ENCODE measurements around the gene PGM2.
"Not testable (repeated sequence)": the region's sequence is repeated elsewhere in the genome, so short reads cannot be mapped to it uniquely, and the experiment has no call there.

The PGM2 gene

DNA sequence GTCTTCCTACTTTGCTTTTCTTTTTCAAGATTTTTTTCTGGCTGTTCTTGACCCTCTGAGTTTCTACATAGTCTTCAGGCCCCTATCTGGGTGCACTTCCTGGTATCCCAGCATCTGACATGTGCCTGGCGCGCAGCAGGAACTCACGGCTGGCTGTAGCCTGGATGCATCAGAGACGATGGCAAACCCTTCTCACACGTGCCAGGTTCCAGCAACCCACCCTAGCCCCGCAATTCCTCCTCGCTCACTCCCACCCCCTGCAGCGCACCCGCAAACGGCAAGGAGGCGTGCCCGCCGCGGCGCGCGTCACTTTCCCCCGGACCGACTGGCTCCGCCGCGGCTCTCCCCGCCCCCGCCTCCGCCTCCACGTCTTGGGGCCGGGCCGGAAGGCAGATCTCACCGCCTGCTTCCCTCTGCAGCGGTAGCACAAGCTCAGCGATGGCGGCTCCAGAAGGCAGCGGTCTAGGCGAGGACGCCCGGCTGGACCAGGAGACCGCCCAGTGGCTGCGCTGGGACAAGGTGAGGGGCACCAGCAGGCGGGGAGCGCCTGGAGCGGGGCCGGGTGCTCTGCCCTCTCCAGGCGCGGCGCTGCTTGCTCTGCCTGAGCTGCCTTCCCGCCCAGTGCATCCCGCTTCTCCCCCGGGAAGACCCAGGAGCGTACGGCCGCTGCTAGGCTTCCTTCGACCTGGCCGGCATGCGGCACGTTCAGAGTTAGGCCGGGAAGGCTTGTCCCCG, at the start of gene PGM2:
PGM2 (plus strand) TSS at position 392 of the 735 bp plus-strand sequence; CDS start at position 439, 47 bp downstream.
- no peak for FAIRE-seq

DNA sequence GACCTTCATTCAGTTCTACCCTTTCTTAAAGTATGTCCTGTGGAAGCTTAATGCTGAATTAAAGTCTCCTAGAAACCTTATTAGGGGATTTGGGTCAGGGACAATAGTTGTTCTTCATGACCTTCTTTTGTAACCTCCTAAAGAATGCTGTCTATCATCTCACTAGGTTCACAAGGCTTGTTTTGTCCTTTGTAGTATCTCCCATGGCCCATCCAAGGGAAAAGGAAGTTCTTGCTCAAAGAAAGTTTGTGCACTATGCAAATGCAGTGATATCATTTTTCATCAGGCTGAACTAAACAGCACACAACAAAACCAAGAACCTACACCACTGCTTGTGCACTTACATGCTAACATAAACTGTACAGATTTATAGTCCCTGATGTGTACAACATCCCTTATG, 46.6 kb upstream of the PGM2 start:
- no peak for FAIRE-seq

DNA sequence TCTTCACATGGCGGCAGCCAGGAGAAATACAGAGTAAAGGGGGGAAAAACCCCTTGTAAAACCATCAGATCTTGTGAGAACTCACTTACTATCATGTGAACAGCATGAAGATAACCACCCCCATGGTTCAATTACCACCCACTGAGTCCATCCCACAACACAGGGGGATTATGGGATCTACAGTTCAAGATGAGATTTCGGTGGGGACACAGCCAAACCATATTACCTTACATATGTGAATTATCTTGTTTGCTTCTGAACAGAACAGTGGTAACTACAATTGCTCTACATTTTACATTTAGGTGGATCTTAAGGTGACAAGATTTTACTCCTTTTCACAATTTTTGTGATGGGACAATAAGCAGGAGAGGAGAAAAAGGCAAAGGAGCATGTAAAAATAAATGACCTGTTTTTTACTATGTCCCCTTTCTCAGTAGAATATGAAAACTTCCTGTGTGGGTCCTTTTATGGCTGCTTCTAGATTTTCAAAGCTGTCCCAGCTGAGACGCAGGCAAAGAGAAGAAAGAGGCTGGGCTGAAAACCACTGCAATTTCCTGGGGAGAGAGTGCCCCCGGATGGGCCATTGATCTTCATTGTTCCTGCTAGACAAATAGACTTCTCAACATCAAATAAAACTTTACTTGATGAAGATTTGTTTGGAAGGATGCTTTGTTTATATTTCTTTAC, 45.9 kb upstream of the PGM2 start:
- no peak for FAIRE-seq

DNA sequence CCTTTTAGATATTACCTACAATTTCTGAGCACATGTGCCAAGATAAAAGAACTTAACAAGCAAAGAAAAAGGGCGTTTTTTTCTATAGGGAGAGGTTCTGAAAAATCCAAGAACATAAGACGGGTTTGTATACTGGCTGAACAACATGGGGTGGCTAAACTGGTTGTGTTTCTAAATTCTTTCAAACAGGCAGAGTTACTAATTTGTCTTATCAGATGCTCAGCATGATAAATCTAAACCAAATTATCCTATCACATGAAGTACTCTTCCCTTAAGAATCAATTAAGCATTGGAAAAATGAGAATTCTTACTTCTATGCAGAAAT, 45.4 kb upstream of the PGM2 start:
- no peak for FAIRE-seq

DNA sequence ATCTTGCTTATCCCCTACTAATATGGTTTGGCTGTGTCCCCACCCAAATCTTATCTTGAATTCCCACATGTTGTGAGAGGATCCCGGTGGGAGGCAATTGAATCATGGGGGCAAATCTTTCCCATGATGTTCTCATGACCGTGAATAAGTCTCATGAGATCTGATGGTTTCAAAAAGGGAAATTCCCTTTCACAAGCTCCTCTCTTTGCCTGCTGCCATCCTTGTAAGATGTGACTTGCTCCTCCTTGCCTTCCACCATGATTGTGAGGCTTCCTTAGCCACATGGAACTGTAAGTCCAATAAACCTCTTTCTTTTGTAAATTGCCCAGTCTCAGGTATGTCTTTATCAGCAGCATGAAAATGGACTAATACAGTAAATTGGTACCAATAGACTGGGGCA, 40.2 kb upstream of the PGM2 start:
- FAIRE-seq, result not testable (repeated sequence)

DNA sequence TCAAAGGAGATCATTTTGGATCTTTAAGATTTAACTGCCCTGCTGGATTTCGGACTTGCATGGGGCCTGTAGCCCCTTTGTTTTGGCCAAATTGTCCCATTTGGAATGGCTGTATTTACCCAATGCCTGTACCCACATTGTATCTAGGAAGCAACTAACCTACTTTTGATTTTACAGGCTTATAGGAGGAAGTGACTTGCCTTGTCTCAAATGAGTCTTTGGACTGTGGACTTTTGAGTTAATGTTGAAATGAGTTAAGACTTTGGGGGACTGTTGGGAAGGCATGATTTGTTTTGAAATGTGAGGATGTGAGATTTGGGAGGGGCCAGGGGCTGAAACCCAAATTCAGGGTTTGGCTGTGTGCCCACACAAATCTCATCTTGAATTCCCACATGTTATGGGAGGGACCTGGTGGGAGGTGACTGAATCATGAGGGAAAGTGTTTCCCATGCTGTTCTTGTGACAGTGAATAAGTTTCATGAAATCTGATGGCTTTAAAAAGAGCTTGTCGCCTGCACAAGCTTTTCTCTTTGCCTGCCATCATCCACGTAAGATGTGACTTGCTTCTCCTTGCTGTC, 38.5 kb upstream of the PGM2 start:
- not testable (repeated sequence) for FAIRE-seq

DNA sequence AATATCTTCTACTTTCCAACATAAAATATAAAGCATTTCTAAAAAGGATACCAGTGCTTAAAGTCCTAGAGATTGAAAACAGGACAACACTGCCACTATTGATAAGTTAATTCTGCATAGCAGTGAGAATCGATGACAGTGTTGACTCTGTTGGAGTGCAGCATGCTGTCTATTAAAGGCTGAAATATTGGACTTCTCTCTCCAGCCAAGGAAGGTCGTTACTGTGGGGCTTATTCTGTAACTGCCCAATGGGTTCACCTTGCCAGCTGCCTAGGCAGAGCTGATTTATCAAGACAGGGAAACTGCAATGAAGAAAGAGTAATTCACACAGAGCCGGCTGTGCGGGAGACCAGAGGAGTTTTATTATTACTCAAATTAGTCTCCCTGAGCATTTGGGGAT, 37.7 kb upstream of the PGM2 start:
- no peak for FAIRE-seq

DNA sequence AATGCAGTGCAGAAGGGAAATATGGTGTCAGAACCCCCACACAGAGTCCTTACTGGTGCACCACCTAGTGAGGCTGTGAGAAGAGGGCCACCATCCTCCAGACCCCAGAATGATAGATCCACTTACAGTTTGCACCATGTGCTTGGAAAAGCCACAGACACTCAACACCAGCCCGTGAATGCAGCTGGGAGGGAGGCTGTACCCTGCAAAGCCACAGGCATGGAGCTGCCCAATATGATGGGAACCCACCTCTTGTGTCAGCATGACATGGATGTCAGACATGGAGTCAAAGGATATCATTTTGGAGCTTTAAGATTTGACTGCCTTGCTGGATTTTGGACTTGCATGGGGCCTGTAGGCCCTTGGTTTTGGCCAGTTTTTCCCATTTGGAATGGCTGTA, 34.2 kb upstream of the PGM2 start:
- FAIRE-seq, result no peak

DNA sequence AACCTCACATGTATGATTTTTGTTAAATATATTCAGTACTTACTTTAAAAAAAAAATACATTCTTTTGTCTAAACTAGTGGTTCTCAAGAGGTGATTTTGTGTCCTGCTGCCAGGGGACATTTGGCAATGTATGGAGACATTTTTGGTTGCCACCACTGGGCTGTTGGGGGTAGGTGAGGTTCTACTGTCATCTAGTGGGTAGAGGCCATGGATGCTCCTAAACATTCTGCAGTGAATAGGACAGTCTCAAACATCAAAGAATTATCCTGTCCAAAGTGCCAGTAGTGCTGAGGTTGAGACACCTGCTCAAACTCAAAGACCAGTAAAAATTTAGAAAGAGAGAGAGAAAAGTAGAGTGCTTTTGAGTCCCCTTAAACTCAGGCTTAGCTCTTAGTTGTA, 32.9 kb upstream of the PGM2 start:
- FAIRE-seq, result no peak

DNA sequence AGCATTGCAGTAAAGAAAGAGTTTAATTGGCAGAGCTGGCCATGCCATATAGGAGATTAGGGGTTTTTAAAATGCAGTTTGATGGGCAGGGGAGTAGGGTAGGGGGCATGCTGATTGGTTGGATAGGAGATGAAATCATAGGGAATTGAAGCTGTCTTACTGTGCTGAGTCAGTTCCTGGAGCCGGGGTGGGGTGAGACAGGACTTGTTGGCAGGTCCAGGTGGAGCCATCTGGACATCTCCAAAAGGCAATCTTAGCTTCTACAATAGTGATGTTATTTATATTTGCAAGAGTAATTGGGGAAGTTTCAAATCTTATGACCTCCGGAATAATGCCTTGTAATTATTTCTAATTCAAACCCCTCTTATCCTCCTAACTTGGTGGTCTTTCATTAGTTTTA, 32.4 kb upstream of the PGM2 start:
- FAIRE-seq, result no peak

DNA sequence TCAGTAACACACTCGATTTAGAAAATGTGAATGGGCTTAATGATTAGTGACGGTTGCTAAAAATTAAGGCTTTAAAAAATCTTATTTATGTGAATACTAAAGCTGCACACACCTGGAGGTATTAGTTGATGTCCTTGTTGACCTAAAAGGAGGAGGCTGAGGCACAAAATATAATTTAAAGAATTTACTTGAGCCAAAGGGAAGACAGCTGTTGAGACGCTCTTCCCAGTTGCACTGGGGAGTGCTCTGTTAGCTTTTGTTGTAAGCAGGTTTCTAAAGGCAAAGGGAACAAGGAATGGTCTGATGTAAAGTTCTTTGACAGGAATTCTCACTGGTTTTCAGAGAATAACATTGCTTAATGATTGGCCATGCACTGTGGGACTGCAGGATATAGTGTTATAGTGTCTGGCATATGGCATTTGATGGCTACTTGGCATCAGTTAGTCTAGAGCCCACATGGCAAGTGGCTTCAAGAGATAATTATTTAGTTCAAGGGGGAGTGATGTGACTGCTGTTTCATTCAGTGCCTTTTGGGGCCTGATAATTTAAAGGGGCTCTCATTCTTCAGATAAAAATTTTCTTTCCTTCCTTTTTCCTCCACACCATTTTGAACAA, 30.8 kb upstream of the PGM2 start:
- FAIRE-seq, result no peak

DNA sequence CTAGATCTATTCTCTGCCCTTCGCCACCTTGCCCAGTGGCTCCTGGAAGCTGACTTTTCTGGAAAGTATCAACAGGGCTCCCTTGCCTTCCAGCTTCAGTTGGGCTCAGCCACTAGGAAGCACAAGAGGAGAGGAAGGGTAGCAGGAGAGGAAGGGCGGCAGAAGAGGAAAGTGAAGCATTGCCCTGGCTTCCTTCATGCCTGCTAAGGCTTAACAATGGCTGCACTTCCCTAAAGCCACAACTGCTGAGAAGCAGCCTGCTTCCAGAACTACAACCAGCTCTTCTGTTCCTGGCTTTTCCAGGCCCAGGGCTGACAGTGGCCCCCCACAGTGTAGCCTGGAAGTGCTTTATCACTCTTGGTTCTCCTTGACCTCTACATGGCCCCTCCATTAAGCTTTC, 29.1 kb upstream of the PGM2 start:
- no peak for FAIRE-seq

DNA sequence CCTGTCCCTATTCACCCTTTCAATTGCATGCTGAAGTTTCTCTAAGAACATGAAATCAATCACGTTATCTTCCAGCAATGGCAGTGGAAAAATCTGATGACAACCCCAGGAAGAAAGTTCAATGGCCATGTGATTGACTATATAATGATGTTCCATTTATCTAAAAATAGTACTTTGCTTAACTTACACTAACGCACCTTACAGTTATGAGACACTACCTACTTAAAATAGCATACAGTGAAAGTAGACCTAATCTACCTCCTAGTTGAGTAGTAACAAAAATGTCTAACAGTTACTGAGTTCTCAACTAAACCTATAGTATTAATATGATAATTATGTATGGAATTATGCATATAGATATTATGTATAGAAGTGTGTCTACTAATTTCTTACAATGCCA, 28.6 kb upstream of the PGM2 start:
- no peak for FAIRE-seq

DNA sequence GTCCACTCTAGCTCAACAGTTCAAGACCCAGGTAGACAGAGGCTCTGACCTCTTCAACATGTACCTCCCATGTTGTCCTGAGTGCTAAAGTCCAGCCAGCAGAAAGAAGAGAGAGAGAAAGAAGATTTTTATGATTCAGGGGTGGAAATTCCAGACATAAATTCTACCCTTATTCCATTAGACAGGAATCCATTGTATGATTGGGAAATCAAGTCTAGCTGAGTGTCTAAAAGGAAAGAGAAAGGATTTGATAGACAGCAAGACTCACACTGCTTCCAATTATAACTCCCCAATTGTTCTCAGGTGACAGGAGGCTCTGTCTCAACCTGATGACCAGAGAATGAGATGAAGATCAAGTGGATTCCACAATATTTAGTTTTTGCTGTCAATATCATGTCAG, 27.9 kb upstream of the PGM2 start:
- FAIRE-seq, result no peak

DNA sequence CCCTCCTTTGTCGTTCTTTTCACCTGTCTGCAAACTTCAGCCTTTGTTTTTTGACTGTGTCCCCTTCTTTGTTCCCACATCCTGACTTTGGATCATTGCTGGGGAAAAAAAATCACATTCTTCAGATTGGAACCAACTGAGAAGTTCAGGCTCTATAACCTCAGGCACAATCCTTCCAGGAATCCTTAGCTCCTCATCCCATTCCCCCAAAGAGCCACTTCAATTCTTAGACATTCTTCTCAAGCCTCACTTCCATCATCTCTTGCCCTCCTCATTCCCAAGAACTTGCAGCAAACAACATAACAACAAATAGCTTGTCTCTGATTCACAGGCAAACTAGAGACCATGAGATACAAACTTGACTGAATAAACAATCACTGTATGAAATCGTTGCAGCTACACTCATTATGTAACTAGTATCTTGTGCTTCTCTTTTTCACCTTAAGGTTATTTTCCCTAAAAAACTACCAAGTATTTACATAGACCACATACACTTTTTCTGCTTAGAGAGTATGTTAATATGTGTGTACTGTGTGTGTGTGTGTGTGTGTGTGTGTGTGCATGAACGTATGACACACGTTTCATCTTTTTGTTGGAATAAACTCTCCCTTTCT, 26.4 kb upstream of the PGM2 start:
- FAIRE-seq, result no peak

DNA sequence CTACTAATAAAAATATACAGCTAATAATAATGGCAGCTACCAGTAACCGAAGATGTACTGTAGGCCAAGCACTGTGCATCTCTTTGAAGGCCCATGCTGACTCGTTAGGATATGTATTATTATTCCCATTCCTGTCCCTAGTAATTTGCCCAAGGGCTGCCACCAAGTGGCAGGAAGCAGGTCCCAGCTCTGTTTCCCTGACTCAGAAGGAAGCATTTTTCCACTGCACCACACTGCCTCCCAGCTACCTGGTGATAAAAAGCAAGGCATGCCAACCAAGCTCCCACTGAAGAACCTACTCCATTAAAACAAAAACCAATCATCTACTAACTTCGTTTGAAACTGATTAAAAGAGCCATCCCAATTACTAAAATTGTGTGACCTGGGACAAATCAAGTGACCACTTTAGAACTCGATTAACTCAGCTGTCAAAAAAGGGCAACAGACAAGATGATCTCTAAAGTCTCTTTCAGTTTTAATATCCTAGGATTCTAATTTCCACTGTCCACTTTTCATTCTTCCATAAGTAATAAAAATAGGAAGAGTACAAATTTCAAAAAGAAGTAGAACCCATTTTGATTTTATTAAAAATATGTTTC, 24.3 kb upstream of the PGM2 start:
- FAIRE-seq, result peak; percentile 68

DNA sequence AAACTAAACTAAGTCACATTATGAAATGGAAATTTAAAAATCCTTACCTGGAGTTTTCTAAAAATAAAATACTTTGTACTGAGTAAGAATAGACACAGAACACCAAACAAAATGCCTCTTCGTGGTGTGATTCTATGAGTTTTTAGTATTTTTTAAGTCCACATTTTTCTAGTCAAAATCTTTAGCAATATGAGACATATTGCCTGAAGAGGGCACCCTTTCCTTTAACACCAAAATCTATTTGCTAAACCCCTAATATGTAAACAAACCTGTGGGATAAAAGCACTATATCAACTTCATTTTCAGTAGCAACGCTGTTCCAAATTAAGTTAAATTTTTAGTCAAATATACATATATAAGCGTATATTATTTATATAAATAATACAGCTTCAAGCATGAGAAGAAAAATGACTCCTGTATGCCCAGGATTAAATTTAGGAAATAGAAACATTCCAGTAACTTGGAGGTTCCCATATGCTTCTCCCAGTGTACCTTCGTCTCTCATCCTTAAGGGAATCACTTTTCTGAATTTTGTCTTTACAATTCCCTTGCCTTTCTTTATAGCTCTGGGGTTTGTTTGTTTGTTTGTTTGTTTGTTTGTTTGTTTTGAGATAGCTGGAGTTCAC, 23.0 kb upstream of the PGM2 start:
- peak; percentile 85 for FAIRE-seq

DNA sequence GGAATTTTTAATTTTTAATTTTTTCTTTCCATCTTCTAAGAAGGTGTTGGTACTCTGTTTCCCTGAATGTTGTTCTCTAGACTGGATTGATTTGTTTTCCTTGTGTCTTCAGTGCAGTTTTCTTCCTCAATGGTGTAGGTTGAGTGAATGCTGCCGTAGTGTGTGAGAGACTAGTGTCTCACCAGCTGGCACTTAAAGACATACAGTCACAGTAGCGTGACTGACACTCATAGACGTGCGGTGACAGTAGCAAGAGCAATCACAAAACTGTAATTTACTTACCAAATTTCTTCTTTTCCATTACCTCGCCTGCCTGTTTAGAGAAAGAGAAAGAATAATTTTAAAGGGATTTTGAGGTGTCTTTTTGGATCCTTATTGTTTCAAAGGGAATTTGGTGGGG, 21.4 kb upstream of the PGM2 start:
- no peak for FAIRE-seq

DNA sequence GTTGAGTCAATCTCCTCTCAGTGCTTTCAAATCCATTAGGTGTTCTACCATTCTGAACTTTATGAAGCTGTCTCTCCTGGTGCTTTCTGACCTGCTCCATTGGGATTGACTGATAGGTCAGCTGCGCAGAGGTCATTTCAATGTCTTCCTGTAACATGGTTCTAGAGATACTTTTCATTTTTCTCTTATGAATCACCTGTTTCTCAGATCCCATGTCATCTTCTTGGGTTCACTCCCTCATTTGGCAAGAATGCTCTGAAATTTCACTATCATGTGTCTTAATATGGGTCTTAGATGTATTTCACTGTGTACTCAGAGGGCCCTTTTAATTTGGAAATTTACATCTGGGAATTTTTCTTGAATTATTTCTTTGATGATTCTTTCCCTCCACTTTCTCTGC, 13.8 kb upstream of the PGM2 start:
- no peak for FAIRE-seq

DNA sequence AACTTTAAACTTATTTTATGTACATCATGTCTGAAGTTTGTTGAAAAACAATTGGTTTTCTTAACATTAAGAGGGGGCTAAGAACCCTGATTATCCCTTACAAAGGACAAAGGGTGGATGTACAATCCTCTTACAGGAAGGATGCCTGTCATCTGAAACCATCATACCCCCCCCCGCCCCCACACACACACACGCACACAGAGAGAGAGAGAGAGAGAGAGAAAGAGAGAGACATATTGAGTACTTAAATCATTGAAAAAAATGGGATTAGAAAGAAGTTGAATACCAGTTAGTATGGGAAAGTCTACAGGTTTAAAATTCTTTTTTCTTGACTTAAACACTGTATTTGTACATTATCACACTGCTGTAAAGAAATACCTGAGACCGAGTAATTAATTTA, 10.9 kb upstream of the PGM2 start:
- FAIRE-seq, result no peak

DNA sequence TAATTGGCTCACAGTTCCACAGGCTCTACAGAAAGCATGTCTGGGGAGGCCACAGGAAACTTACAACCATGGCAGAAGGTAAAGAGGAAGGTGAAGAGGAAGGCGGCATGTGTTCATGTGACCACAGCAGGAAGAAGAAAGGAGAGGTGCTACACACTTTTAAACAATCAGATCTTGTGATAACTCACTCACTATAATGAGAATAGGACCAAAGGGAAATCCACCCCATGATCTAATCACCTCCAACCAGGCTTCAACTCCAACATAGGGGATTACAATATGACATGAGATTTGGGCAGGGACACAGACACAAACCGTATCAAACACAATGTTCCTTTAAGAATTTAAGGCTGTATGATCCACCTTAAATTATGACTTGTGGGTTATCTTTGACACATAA, 10.5 kb upstream of the PGM2 start:
- FAIRE-seq, result no peak

DNA sequence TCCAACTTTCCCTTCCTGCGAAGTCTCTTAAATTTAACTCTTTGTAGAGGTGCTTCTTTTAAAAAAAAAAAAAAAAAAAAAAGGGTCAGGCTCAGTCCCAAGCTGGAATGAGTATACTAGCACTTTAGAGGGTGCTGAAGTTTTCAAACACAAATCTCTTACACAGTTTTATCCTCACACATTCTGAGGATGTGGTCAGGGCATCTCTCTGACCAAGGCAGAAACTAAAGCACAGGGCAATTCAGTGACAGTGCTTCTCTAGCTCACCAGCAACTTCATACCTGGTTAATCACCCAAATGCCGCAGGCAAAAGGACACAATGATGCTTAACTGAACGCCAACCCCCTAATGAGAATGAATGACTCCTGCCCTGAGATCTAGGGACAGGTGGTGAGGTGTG, 9.8 kb upstream of the PGM2 start:
- no peak for FAIRE-seq

DNA sequence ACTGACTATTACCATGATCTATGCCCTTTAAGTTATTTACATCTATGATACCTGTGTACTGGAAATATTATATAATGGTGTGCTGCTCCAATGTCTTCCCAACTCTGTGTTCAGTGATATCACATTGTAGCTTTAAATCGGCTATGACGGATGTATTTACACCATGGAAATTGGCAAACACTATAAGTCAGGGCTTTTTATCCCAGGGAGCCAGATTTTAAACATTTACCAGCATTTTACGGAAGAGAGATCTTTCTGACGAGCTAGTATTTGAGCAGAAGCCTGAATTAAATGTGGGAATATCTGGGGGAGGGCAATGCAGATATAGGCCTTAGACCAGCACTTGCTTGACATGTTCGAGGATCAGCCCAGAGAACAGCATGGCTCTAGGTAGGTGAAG, 7.7 kb upstream of the PGM2 start:
- FAIRE-seq, result no peak

All from TTC549 (cell line).